T-cell (primary cell): ENCODE data around the gene TOP1. TPM values are rescaled to one million over a fixed set of nuclear protein-coding genes. Genes with fewer than 3 reads are reported as not detected.

Experiments
- ATAC-seq, 4 experiments: fragments of 200-7000 bp in 3 of 4; fragments of 150-1000 bp in 1 of 4; cut with Tn5 transposase; replicated peaks in 1 of 4; 1 replicate in 3 of 4; 2 replicates in 1 of 4; pipeline ENCODE4 v1.10.0; 2021; ENCODE audit warnings: moderate library complexity in 3 of 4, mild to moderate bottlenecking in 2 of 4, moderate number of reproducible peaks in 1 of 4
- CTCF ChIA-PET, 2 donors: fragments of 300-600 bp; sonication (Branson Sonifier 250); formaldehyde crosslinking; loops; one replicate each; lab custom pipeline; 2022; ENCODE audit warnings: antibody characterized with exemption in 2 of 2; lab: Charles Lee
- POLR2A ChIA-PET, 2 donors: fragments of 300-600 bp; sonication (Branson Sonifier 250); formaldehyde crosslinking; loops; one replicate each; lab custom pipeline; 2022; ENCODE audit warnings: antibody characterized with exemption in 2 of 2; lab: Charles Lee
- DNase-seq, 35 experiments: peaks; one replicate each; pipeline versions ENCODE4 v3.0.0 to v3.0.0-alpha.2; 2013 to 2023
- H3K27ac ChIP-seq: one replicate; pipeline ENCODE4 v1.5.1; 2013; ENCODE audit warnings: low read length
- H3K27me3 ChIP-seq, 2 experiments: replicated peaks in 1 of 2; 1 replicate in 1 of 2; 2 replicates in 1 of 2; pipeline versions ENCODE4 v1.6.1 to v1.7.0; 2013; ENCODE audit warnings: low read length in 1 of 2, mixed read lengths in 1 of 2; ENCODE audit not compliant: control insufficient read depth in 2 of 2, insufficient read depth in 2 of 2; ENCODE audit errors: extremely low read depth in 1 of 2
- H3K36me3 ChIP-seq, 2 donors: 1 replicate in 1 of 2; 2 replicates in 1 of 2; pipeline versions ENCODE4 v1.6.1 to v1.7.0; 2013; ENCODE audit warnings: low read length in 1 of 2; ENCODE audit not compliant: control insufficient read depth in 2 of 2, insufficient read depth in 1 of 2; ENCODE audit errors: extremely low read depth in 1 of 2
- H3K4me1 ChIP-seq, 2 experiments: 1 replicate in 1 of 2; 2 replicates in 1 of 2; pipeline versions ENCODE4 v1.6.1 to v1.7.0; 2013; ENCODE audit warnings: low read length in 2 of 2, mixed read lengths in 1 of 2; ENCODE audit not compliant: insufficient read depth in 2 of 2, control insufficient read depth in 1 of 2; ENCODE audit errors: extremely low read depth in 1 of 2
- H3K4me3 ChIP-seq, 2 donors: 1 replicate in 1 of 2; 2 replicates in 1 of 2; pipeline versions ENCODE4 v1.5.1 to v1.7.0; 2013; ENCODE audit warnings: mild to moderate bottlenecking in 2 of 2, low read length in 1 of 2, moderate library complexity in 1 of 2; ENCODE audit not compliant: control insufficient read depth in 1 of 2; ENCODE audit errors: extremely low read depth in 1 of 2
- H3K9me3 ChIP-seq: 2 replicates; pipeline ENCODE4 v1.7.0; 2013
- H3K27ac Mint-ChIP-seq, 2 donors: one replicate each; pipeline ENCODE4 v1.8.0; 2020 to 2021; ENCODE audit warnings: mild to moderate bottlenecking in 2 of 2, mixed read lengths in 2 of 2
- H3K27me3 Mint-ChIP-seq, 2 donors: one replicate each; pipeline ENCODE4 v1.8.0; 2021 to 2022; ENCODE audit warnings: mixed read lengths in 2 of 2
- H3K36me3 Mint-ChIP-seq: one replicate; pipeline ENCODE4 v1.8.0; 2021; ENCODE audit warnings: mixed read lengths
- H3K4me1 Mint-ChIP-seq, 3 donors: one replicate each; pipeline ENCODE4 v1.8.0; 2020 to 2022; ENCODE audit warnings: mixed read lengths in 3 of 3, mild to moderate bottlenecking in 1 of 3
- H3K4me3 Mint-ChIP-seq, 3 donors: one replicate each; pipeline ENCODE4 v1.8.0; 2020 to 2022; ENCODE audit warnings: mild to moderate bottlenecking in 3 of 3, mixed read lengths in 3 of 3, moderate library complexity in 3 of 3
- H3K9me3 Mint-ChIP-seq, 3 donors: one replicate each; pipeline ENCODE4 v1.8.0; 2020 to 2022; ENCODE audit warnings: mixed read lengths in 3 of 3
- WGBS: methylation state at CpG from one replicate; pipeline ENCODE4 v1.1.5; 2013; ENCODE audit warnings: missing lambda C conversion rate; ENCODE audit not compliant: insufficient coverage; 5-methylcytosine and 5-hydroxymethylcytosine counted together
- total RNA-seq, 35 experiments: library from RNA in 6 of 35; stranded (reverse) in 6 of 35; fragments of 120-200 nt in 1 of 35; gene quantifications; one replicate each; pipeline versions ENCODE4 v1.2.1 to v1.2.4 and lab custom pipeline; 2013 to 2026

The TOP1 gene
- total RNA-seq, 5 donors from 2014 or later (not counting 1 experiment from before 2014, with no cell fraction given) = 30.2 to 41.2 (median 38.1) TPM

DNA sequence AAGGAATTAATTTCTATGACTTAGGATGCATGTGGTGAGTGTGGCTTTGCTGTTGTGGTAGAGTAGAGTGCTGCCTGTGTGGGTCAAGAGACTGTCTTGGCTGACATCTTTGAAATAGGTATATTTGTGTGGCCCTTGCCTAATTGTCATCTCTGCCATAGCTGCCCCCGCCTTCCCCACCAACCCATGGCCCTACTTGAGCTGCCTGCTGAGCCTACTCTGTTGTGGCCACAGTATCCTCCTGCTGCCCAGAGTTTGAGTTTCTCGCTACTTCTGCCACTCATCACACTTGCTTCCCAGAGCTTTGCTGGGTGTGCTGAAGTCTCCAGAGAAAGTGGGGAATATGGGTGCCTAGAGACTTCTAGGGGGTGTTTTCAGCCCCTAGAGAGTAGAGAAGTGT, 116.7 kb downstream of the TOP1 start:
- Mint-ChIP-seq H3K4me1 (peaks cover 98 to 100% (median 99%) of the 10 kb centered on the region in 3 donors), H3K36me3 (peaks cover 4% of the 10 kb centered on the region), H3K27me3 (no peaks in the 10 kb centered on the region), H3K4me3 (peak overlapping the region; percentile 3 to 89 (median 37)), H3K9me3 (no peaks in the 10 kb centered on the region), H3K27ac (peak overlapping the region; percentile 95 to 97)
- POLR2A ChIA-PET = interaction anchor here in 1 of 2 donors (1.3 kb wide), 1 partner anchor 14 kb away, joined by 4 read pairs; no protein-coding TSS in a partner anchor
- DNase-seq (no peak), ATAC-seq (no peak)
- H3K36me3 ChIP-seq = peaks cover 2 to 19% of the 10 kb centered on the region in 2 donors
- no CpG with 5 or more reads among the region's 2 CpGs for WGBS
- H3K4me1 ChIP-seq = peaks cover 95 to 100% of the 10 kb centered on the region in 2 experiments
- H3K27ac ChIP-seq = peak overlapping the region; percentile 76
- CTCF ChIA-PET = interaction anchor here in 1 of 2 donors (1.4 to 3.9 kb wide), 2 partner anchors 10 to 88 kb away, joined by 3 to 17 read pairs; no protein-coding TSS in a partner anchor
- H3K9me3 ChIP-seq = no peaks in the 10 kb centered on the region
- no peaks in the 10 kb centered on the region for H3K27me3 ChIP-seq
- H3K4me3 ChIP-seq = peak overlapping the region in 1 of 2 donors; percentile 25

DNA sequence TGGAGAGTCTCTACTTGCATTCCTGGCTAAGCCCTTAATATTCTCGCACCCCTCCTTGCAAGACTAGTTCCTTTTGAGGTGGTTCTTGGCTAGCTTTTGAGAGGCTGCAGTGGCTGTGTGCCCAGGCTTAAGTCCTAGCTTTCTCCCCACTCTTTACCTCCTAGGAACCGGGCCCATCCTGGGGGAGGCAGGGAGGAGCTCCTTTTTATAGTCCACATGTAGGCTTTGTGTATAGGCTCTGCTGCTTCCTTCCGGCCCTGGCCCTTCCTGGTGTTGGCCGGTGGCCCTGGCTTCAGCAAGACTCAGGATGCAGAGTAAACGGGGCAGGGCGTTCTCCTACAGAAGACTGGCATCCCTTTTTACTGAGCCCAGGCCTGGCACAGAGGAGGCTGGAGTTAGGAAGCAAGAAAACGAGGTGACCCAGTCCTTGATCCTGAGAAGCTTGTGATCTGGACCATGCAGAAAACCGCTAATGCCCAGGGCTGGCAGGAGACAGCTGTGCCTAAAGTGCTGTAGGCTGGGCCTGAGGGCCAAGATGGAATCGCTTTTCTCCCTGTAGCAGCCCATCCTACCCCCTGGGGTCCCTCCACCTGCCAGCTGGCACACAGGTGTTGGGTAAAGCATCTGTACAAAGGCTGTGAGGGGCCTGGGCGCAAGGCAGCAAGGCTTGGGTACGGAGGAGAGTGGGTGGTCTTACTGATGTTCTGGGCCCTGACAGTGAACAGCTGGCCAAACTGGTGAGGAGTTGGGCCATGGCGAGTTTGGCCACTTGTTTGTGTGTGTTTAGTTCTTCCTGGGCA, 117.4 kb downstream of the TOP1 start:
- Mint-ChIP-seq H3K36me3 (peaks cover 4% of the 10 kb centered on the region), H3K4me3 (peak overlapping the region; percentile 4 to 89 (median 61)), H3K9me3 (no peaks in the 10 kb centered on the region), H3K4me1 (peaks cover 98 to 100% (median 99%) of the 10 kb centered on the region in 3 donors), H3K27ac (peak overlapping the region; percentile 95 to 97), H3K27me3 (no peaks in the 10 kb centered on the region)
- ChIA-PET POLR2A (interaction anchor here in 1 of 2 donors (1.3 kb wide), 1 partner anchor 13 kb away, joined by 4 read pairs; no protein-coding TSS in a partner anchor), CTCF (interaction anchor here (0.9 to 3.9 kb wide), 3 partner anchors 10 to 87 kb away, joined by 3 to 17 read pairs (median 3); no protein-coding TSS in a partner anchor)
- Histone ChIP-seq H3K9me3 (no peaks in the 10 kb centered on the region), H3K4me3 (peak overlapping the region in 1 of 2 donors; percentile 25), H3K4me1 (peaks cover 94 to 100% of the 10 kb centered on the region in 2 experiments), H3K27ac (peak overlapping the region; percentile 76), H3K36me3 (peaks cover 2 to 19% of the 10 kb centered on the region in 2 donors), H3K27me3 (no peaks in the 10 kb centered on the region)
- WGBS = 73% methylated on average over 9 of the region's 12 CpGs
- DNase-seq (no peak), ATAC-seq (no peak)

DNA sequence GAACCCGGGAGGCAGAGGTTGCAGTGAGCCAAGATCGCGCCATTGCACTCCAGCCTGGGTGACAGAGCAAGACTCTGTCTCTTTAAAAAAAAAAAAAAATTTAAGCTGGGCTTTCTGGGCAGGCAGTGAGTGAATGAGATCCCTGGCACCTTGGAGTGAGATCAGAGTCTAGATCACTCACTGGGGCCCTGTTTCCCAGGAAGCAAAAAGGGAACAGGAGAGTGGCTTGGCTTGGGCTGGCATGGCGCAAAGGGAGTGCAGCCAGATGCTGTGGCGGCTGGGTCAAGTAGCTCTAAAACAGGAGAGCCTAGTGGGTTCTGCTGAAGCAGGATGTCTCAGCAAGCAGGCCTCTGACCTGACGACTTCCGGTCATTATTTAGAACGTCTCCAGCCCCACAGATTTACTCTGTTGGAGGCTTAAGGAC, 119.2 kb downstream of the TOP1 start:
- Histone ChIP-seq H3K27ac (peak overlapping the region; percentile 76), H3K36me3 (peaks cover 6 to 19% of the 10 kb centered on the region in 2 donors), H3K27me3 (no peaks in the 10 kb centered on the region), H3K4me3 (peak overlapping the region in 1 of 2 donors; percentile 17), H3K9me3 (no peaks in the 10 kb centered on the region), H3K4me1 (peaks cover 89 to 100% of the 10 kb centered on the region in 2 experiments)
- Mint-ChIP-seq H3K27me3 (no peaks in the 10 kb centered on the region), H3K9me3 (no peaks in the 10 kb centered on the region), H3K36me3 (peaks cover 4% of the 10 kb centered on the region), H3K4me1 (peaks cover 98 to 100% (median 99%) of the 10 kb centered on the region in 3 donors), H3K4me3 (peak overlapping the region in 2 of 3 donors; percentile 34 to 89), H3K27ac (peak overlapping the region; percentile 95 to 97)
- POLR2A ChIA-PET = no interaction called here
- DNase-seq (no peak), ATAC-seq (no peak)
- WGBS = 73% methylated on average over 5 of the region's 8 CpGs
- CTCF ChIA-PET = interaction anchor here (1.0 to 1.3 kb wide), 3 partner anchors 10 to 13 kb away, joined by 3 to 5 read pairs (median 4); no protein-coding TSS in a partner anchor

DNA sequence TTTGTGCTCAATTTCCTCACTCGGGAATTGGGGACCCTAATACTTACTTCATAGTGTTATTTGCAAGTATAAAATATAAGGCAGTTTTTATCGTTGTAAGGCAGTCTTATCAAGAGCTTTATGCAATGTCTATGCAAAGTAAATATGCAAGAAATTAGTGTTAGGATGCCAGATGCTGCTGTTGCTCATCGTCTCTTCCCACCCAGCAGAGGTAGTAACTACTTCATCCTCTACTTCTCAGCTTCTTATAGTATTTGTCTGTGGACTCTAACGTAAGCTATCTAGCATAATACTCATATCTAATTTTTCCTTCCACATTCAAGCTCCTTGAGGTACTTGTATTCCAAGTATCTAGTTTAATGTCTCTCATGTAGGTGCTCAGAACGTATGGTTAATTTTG, 120.3 kb downstream of the TOP1 start:
- no peak overlapping the region for H3K4me3 ChIP-seq
- H3K27me3 ChIP-seq = no peaks in the 10 kb centered on the region
- Mint-ChIP-seq H3K27ac (peak overlapping the region; percentile 95 to 97), H3K4me3 (peak overlapping the region in 2 of 3 donors; percentile 6 to 89), H3K4me1 (peaks cover 95 to 100% (median 96%) of the 10 kb centered on the region in 3 donors), H3K36me3 (peaks cover 4% of the 10 kb centered on the region), H3K9me3 (no peaks in the 10 kb centered on the region), H3K27me3 (no peaks in the 10 kb centered on the region)
- ATAC-seq (no peak), DNase-seq (no peak)
- CTCF ChIA-PET = interaction anchor here in 1 of 2 donors (1.5 kb wide), 1 partner anchor 8 kb away, joined by 4 read pairs; no protein-coding TSS in a partner anchor
- H3K36me3 ChIP-seq = peaks cover 6 to 17% of the 10 kb centered on the region in 2 donors
- POLR2A ChIA-PET = interaction anchor here (0.7 kb wide), 3 partner anchors 24 to 86 kb away, joined by 3 read pairs; no protein-coding TSS in a partner anchor
- WGBS = 60% methylated on average over 1 of the region's 5 CpGs
- peak overlapping the region; percentile 76 for H3K27ac ChIP-seq
- no peaks in the 10 kb centered on the region for H3K9me3 ChIP-seq
- peaks cover 85 to 100% of the 10 kb centered on the region in 2 experiments for H3K4me1 ChIP-seq

DNA sequence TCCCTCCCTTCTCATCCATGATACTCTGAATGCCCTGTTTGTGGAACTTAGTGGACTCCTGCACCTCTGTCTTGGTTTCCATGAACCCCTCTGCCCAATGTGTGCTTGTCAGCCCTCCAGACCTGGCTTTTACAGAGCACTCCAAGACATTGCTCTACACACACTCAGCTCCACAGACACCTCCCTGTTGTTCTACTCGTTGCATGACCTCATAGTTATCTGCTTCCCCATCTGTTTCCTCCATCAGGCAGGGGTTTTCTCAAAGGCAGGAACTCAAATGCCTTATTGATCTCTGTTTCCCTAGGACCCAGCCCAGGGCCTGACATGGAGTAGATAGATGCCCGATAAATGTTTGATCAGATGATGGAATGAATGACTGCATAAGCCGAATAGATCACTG, 122.0 kb downstream of the TOP1 start:
- Mint-ChIP-seq H3K27ac (peak overlapping the region; percentile 97 to 100), H3K27me3 (no peaks in the 10 kb centered on the region), H3K4me1 (peaks cover 95 to 100% (median 96%) of the 10 kb centered on the region in 3 donors), H3K36me3 (no peaks in the 10 kb centered on the region), H3K4me3 (peak overlapping the region; percentile 1 to 89 (median 50)), H3K9me3 (no peaks in the 10 kb centered on the region)
- DNase-seq (peak in 3 of 35 experiments; percentile 17 to 66 (median 17)), ATAC-seq (peak; percentile 56 to 83 (median 61))
- Histone ChIP-seq H3K36me3 (peaks cover 3 to 18% of the 10 kb centered on the region in 2 donors), H3K27ac (peak overlapping the region; percentile 76), H3K4me3 (no peak overlapping the region), H3K9me3 (no peaks in the 10 kb centered on the region), H3K27me3 (no peaks in the 10 kb centered on the region), H3K4me1 (peaks cover 86 to 100% of the 10 kb centered on the region in 2 experiments)
- ChIA-PET POLR2A (no interaction called here), CTCF (interaction anchor here (1.0 to 2.4 kb wide), 2 partner anchors 14 to 15 kb away, joined by 5 to 8 read pairs; no protein-coding TSS in a partner anchor)
- 0% methylated on average over 2 of the region's 3 CpGs for WGBS
